GM20431 (cell line): ENCODE data around the gene NRTN.

Experiments
- in situ Hi-C: fragments of 300-500 bp; cut with MseI, MboI; formaldehyde crosslinking; loops from one replicate; pipeline ENCODE4 v1.15.0; 2020; ENCODE audit warnings: low sequenced_read_pairs; ENCODE audit not compliant: unreplicated experiment

NRTN gene

DNA sequence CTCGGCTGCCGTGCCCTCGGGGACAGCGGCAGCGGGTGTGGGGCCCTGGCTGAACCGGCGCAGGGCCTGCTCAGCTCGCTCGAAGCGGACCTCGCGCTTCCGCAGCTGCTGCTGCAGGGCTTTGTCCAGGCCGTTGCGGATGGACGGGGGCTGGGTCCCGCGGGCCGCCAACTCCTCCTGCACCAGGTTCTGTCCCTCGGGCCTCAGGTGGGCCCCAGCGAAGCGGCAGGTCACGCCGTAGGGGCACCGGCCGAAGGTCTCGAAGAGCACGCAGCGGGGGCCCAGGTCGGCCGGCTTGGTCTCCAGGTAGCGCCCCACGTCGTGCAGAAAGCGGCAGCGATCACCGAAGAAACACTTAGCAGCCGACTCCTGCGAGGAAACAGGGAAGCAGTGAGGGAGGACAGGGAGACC lies 15.5 kb upstream of the NRTN start:
- in situ Hi-C loops = no loop called here

GRCh38 chr19:5789886-5790558 lies 14.8 kb upstream of the NRTN start:
- in situ Hi-C loops = no loop called here

DNA sequence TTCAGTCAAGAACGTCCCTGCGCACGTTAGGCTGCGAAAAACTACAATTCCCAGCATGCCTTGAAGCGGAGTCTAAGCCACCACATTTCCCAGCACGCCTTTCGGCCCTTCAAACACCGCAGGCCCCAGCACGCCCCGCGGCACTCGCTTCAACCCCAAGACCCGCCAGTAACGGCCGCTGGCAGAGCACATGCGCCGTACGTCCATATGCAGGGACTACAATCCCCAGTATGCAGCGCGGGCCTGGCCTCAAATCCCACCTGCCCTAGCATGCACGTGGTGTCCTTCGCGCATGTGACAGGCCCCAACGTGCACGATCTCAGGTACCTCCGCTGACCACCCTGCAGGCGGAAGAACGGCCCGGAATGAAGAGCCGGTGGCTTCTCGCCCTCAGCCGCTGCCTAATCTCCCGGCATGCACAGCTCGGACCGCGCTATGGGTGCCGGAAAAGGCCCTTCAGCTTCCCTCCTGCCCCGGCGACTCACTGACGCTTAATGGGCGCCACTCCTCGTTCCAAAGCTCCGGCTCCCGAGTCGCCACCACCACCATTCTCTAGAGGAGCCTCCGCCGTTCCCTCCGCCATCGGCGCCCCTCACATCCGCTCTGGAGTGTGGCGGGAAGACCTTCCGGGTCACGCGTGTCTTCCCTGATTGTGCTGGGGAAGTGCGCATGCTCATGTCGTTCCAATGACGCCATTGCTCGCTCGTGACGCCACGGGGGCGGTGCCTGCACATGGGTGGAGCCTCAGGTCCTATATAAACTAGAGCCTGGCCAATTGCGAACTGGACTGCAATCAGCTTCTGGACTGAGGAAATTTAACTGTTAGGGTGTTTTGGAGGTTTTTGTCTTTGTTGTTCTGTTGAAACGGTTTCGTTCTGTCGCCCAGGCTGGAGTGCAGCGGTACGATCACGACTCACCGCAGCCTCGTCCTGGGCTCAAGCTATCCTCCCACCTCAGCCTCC lies 14.0 kb upstream of the NRTN start, which contains the start of gene DUS3L:
Gene DUS3L, minus strand, starts transcription at position 605 of the 962 bp plus-strand sequence. Its CDS starts 22 bp downstream, at position 583.
- in situ Hi-C loops = no loop called here

- in situ Hi-C loops = no loop called here
Observed at GRCh38 chr19:5792224-5792623, 12.6 kb upstream of the NRTN start.

DNA sequence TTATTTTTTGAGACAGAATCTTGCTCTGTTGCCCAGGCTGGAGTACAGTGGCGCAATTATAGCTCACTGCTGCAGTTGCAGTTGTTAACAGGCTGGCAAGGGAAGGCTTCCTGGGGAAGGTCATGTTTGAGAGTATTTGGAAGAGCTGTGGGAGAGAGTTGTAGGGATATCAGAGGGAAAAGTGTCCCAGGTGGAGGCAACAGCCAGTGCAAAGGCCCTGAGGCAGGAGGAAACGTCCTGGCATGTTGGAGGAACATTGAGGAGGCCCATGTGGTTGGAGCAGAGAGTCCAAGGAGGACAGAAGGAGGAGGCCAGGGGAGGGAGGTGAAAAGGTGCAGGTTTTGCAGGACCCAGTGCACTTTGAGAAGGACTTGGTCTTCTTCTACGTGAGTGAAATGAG lies 11.7 kb upstream of the NRTN start:
- in situ Hi-C loops = no loop called here

DNA sequence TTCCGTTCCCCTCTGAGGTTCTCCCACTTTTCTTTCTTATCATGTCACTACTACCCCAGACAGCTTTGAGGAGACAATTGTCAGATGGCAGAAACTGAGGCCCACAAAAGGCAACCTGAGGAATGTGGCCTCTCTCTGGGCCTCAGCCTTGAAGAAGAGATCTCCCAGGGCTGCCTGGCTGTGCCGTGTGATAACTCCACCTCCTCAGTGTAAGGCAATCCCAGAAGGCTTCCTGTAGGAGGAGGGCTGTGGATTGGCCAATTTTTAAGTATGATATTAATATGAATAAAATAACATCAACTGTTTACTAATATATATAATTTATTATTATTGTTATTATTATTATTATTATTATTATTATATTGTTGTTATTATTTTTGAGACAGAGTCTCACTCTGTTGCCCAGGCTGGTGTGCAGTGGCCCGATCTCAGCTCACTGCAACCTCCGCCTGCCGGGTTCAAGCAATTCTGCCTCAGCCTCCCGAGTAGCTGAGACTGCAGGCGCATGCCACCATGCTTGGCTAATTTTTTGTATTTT lies 9.4 kb upstream of the NRTN start:
- in situ Hi-C loops = no loop called here

- in situ Hi-C loops = no loop called here
Observed at GRCh38 chr19:5798244-5798643, 6.6 kb upstream of the NRTN start.

GRCh38 chr19:5799247-5800241 lies 5.3 kb upstream of the NRTN start:
- in situ Hi-C loops = loop anchor here (10.0 kb wide), 1 partner anchor 215 kb away; no protein-coding TSS in a partner anchor

GRCh38 chr19:5800361-5801270 lies 4.3 kb upstream of the NRTN start:
- in situ Hi-C loops = loop anchor here (10.0 kb wide), 1 partner anchor 214 kb away; no protein-coding TSS in a partner anchor

- in situ Hi-C loops = loop anchor here (10.0 kb wide), 1 partner anchor 213 kb away; no protein-coding TSS in a partner anchor
Observed at GRCh38 chr19:5801796-5802619, 2.9 kb upstream of the NRTN start.

DNA sequence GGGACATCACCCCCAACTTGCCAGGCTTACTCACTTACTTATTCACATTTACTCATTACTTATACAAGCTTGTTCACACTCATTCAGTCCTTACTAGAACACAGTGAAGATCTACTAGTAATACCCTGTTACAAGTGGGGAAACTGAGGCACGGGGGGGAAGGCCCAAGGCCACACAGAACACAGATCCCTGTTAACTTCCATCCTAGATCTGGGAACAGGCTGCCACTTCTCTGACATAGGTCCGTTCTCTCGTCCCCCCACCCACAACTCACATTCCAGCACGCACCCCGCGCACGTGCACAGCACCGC lies 1.5 kb upstream of the NRTN start:
- in situ Hi-C loops = loop anchor here (10.0 kb wide), 1 partner anchor 211 kb away; no protein-coding TSS in a partner anchor

DNA sequence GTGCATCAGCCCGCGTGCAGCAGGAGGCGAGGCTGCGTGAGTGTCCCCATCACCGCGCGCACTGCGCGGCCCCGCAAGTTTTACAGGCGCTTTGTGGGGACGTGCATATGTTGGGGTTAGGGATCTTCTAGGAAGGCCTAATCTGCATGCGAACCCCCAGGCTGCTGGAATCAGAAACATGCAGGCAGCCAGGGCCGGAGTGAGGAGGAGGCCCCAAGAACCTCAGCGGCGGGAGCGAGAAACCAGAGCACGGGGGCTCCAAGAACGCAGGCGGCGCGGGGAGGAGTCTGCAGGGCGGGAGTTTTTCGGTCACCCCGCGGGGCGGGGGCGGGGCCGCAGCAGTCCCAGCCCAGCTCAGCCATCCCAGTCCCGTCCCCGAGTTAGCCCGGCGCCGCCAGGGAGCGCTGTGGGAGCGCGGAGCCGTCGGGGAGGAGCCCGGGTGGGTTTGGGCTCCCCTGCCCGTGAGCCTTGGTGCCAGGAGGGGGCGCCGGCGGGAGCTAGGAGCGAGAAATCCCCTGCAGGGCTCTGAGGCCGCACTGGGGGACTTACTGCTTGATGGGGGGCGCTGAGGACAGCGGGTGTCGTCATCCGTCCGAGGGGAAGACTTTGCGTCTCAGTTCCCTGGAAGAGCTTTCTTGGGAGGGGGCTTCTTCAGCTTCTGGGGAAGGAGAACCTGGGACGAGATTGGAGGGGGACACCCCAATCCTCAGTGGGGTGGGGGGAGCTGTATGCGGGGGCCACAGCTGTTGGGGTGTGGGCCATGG lies 933 bp upstream of the NRTN start:
- in situ Hi-C loops = loop anchor here (10.0 kb wide), 1 partner anchor 211 kb away; no protein-coding TSS in a partner anchor

GRCh38 chr19:5805462-5806132 lies 730 bp downstream of the NRTN start:
- in situ Hi-C loops = loop anchor here (10.0 kb wide), 1 partner anchor 209 kb away; no protein-coding TSS in a partner anchor

DNA sequence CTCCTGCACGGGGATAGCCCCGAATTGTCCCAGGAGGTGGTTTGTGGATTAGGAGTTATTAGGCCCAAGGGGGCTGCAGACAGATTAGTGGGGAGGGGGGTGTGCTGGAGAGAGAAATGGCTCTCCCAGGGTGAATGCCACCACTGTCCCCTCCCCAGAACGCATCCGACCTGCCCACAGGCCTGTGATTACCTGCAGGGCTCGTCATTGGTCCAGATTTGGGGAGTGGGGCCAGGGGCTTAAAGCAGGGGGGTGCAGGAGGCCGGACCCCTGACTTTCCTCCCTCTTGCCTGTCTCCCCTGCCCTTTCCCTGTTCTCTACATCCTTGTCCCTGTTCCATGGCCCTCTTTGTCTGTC lies 1.2 kb downstream of the NRTN start:
- in situ Hi-C loops = loop anchor here (10.0 kb wide), 1 partner anchor 209 kb away; no protein-coding TSS in a partner anchor

GRCh38 chr19:5806905-5807304 lies 2.0 kb downstream of the NRTN start:
- in situ Hi-C loops = loop anchor here (10.0 kb wide), 1 partner anchor 208 kb away; no protein-coding TSS in a partner anchor

DNA sequence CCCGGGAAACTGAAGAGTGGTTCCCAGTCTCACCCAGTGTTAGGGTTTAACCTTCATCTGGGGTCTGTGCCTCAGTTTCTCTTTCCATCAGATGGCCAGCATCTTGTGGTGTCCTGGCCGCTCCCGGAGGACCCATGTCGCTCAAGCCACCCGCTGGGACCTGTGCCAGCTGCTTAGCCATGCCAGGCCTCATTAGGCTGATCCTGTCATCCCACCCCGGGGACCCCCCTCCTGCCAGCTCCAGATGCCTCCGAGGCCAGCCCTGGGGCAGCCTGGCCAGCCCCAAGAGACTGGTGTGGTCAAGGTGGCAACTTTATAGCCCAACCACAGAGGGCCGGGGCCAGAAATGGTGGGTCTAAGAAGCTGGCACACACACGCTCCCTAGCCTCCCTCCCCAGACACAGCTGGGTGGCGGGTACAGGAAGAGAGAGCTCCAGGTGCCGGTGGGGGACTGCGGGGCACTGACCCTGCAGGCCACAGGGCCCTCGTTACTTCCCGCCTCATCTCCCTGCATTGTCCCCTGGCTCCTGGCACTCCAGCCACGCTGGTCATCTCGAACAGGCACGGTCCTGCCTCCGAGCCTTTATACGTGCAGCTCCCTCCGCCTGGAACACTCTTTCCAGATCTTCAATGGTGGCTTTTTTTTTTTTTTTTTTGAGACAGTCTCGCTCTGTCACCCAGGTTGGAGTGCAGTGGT lies 3.4 kb downstream of the NRTN start:
- in situ Hi-C loops = loop anchor here (10.0 kb wide), 1 partner anchor 207 kb away; no protein-coding TSS in a partner anchor
